ENCODE measurements around the gene HYAL1.
"Not testable (repeated sequence)": the region's sequence is repeated elsewhere in the genome, so short reads cannot be mapped to it uniquely, and the experiment has no call there.

HYAL1 gene

GRCh38 chr3:50273689-50274065 lies 29.7 kb downstream of the HYAL1 start:
- no peaks in the 10 kb centered on the region for H3K9me3 ChIP-seq
- no peak for DNase-seq
- peaks cover 43% of the 10 kb centered on the region for H3K27me3 ChIP-seq
- H3K4me1 ChIP-seq = no peaks in the 10 kb centered on the region
- TF ChIP-seq CTCF (IDR thresholded peaks at IDR 0.05; ENCODE audit: low read depth, low read length) = no peak
- H3K36me3 ChIP-seq = no peaks in the 10 kb centered on the region
- H3K4me3 ChIP-seq (ENCODE audit: low read depth, low read length) = no peak overlapping the region

GRCh38 chr3:50272911-50273688 lies 30.3 kb downstream of the HYAL1 start:
- H3K27me3 ChIP-seq = peaks cover 43% of the 10 kb centered on the region
- DNase-seq = peak; percentile 71
- no peaks in the 10 kb centered on the region for H3K4me1 ChIP-seq
- H3K36me3 ChIP-seq = no peaks in the 10 kb centered on the region
- TF ChIP-seq CTCF (IDR thresholded peaks at IDR 0.05; ENCODE audit: low read depth, low read length) = peak; percentile 76
- H3K9me3 ChIP-seq = no peaks in the 10 kb centered on the region
- no peak overlapping the region for H3K4me3 ChIP-seq (ENCODE audit: low read depth, low read length)

DNA sequence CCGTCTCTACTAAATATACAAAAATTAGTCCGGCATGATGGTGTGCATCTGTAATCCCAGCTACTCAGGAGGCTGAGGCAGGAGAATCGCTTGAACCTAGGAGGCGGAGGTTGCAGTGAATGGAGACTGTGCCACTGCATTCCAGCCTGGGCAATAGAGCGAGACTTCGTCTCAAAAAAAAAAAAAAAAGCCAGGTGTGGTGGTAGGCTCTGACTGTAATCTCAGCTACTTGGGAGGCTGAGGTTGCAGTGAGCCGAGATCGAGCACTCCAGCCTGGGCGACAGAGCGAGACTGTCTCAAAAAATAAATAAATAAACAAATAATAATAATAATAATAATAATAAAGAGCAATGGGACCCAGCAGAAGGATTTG lies 30.9 kb downstream of the HYAL1 start:
- H3K27me3 ChIP-seq = peaks cover 43% of the 10 kb centered on the region
- H3K36me3 ChIP-seq; H3K4me3 ChIP-seq (ENCODE audit: low read depth, low read length); H3K9me3 ChIP-seq; H3K4me1 ChIP-seq; DNase-seq: not testable (repeated sequence)

GRCh38 chr3:50271314-50271936 lies 31.9 kb downstream of the HYAL1 start:
- TF ChIP-seq CTCF (IDR thresholded peaks at IDR 0.05; ENCODE audit: low read depth, low read length) = no peak
- H3K4me1 ChIP-seq = no peaks in the 10 kb centered on the region
- H3K36me3 ChIP-seq = no peaks in the 10 kb centered on the region
- DNase-seq = no peak
- no peaks in the 10 kb centered on the region for H3K9me3 ChIP-seq
- peaks cover 35% of the 10 kb centered on the region for H3K27me3 ChIP-seq
- no peak overlapping the region for H3K4me3 ChIP-seq (ENCODE audit: low read depth, low read length)

DNA sequence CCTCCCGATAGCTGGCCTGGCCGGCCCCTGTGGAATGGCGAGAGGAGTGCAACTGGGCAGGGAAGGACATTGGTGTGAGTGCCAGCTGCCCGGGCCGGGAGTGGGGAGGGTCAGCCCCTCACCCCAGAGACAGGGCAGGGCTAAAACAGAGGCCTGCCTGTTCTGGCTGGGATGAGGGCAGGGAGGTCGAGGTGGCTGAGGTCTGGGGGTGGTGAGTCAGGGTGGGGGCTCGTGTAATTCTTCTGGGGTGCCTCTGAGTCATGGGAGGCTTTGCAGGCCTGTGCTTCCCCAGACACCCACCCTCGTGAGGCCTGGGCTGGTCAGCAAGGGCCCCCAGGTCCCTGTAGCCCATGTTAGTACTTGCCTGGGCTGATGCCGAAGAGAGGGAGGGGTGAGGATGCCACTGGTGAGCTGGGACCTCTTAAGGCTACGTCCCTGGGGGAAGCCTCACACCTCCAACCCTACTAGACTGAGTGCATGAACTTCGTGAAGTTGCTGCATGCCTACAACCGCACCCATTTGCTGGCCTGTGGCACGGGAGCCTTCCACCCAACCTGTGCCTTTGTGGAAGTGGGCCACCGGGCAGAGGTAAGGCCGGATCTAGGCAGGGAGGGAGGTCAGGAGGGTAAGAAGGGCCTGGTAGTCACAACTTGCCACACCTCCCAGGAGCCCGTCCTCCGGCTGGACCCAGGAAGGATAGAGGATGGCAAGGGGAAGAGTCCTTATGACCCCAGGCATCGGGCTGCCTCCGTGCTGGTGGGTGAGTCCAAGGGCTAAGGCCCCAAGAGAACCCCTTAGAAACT lies 32.8 kb downstream of the HYAL1 start:
- Histone ChIP-seq H3K4me3 (ENCODE audit: low read depth, low read length) (no peak overlapping the region), H3K9me3 (no peaks in the 10 kb centered on the region), H3K4me1 (no peaks in the 10 kb centered on the region), H3K27me3 (peaks cover 27% of the 10 kb centered on the region), H3K36me3 (no peaks in the 10 kb centered on the region)
- DNase-seq = no peak
- TF ChIP-seq CTCF (IDR thresholded peaks at IDR 0.05; ENCODE audit: low read depth, low read length) = no peak

- H3K4me3 ChIP-seq (ENCODE audit: low read depth, low read length) = no peak overlapping the region
- TF ChIP-seq CTCF (IDR thresholded peaks at IDR 0.05; ENCODE audit: low read depth, low read length) = no peak
- H3K9me3 ChIP-seq = no peaks in the 10 kb centered on the region
- no peaks in the 10 kb centered on the region for H3K36me3 ChIP-seq
- no peak for DNase-seq
- peaks cover 21% of the 10 kb centered on the region for H3K27me3 ChIP-seq
- no peaks in the 10 kb centered on the region for H3K4me1 ChIP-seq
These were observed 33.4 kb downstream of the HYAL1 start for GRCh38 chr3:50269977-50270413.
